SU-DHL-6 (cell line): Measurements from ENCODE around the gene VPS36.

ENCODE experiments used
- EZH2phosphoT487 ChIP-seq: fragments of 200-600 bp; sonication (generic), shearing (Covaris generic); conservative IDR thresholded peaks from 2 replicates; pipeline ENCODE4 v1.6.1; 2018; ENCODE audit warnings: mild to moderate bottlenecking, antibody characterized with exemption, low read length, moderate library complexity, mixed read lengths
- TF ChIP-seq, protein P1 (sequence below): fragments of 200-600 bp; sonication (generic); IDR thresholded peaks from one replicate; pipeline ENCODE4 v1.5.1; 2017; ENCODE audit warnings: antibody characterized with exemption, mild to moderate bottlenecking, low read length, moderate library complexity; ENCODE audit not compliant: insufficient read depth, poor library complexity, severe bottlenecking

DNA sequence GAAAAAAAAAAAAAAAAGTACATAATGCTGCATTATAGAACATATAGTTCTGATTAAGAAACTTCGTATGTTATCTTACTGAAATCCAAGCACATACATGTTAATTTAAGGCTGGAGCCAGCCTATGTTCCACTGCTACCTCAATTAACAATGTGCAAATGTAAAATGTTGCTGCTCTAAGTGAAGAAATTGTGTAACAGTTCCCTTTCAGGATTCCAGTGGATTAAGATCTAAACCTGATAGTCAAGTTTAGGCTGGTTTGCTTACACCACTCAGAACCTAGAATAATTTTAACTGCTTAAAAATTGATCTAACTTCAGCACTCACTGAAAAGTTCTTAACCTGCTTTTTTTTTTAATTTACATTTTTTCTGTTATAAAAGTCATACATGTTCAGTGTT lies 4.2 kb downstream of the VPS36 start:
- TF ChIP-seq, protein P1, sequence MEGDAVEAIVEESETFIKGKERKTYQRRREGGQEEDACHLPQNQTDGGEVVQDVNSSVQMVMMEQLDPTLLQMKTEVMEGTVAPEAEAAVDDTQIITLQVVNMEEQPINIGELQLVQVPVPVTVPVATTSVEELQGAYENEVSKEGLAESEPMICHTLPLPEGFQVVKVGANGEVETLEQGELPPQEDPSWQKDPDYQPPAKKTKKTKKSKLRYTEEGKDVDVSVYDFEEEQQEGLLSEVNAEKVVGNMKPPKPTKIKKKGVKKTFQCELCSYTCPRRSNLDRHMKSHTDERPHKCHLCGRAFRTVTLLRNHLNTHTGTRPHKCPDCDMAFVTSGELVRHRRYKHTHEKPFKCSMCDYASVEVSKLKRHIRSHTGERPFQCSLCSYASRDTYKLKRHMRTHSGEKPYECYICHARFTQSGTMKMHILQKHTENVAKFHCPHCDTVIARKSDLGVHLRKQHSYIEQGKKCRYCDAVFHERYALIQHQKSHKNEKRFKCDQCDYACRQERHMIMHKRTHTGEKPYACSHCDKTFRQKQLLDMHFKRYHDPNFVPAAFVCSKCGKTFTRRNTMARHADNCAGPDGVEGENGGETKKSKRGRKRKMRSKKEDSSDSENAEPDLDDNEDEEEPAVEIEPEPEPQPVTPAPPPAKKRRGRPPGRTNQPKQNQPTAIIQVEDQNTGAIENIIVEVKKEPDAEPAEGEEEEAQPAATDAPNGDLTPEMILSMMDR, result no peak
- TF ChIP-seq EZH2phosphoT487, result no peak
